Measurements from ENCODE around the gene APLNR. TPM values are rescaled to one million over a fixed set of nuclear protein-coding genes. Genes with fewer than 3 reads are reported as not detected.

The APLNR gene
- total RNA-seq, 1 experiment from 2014 or later = not detected

DNA sequence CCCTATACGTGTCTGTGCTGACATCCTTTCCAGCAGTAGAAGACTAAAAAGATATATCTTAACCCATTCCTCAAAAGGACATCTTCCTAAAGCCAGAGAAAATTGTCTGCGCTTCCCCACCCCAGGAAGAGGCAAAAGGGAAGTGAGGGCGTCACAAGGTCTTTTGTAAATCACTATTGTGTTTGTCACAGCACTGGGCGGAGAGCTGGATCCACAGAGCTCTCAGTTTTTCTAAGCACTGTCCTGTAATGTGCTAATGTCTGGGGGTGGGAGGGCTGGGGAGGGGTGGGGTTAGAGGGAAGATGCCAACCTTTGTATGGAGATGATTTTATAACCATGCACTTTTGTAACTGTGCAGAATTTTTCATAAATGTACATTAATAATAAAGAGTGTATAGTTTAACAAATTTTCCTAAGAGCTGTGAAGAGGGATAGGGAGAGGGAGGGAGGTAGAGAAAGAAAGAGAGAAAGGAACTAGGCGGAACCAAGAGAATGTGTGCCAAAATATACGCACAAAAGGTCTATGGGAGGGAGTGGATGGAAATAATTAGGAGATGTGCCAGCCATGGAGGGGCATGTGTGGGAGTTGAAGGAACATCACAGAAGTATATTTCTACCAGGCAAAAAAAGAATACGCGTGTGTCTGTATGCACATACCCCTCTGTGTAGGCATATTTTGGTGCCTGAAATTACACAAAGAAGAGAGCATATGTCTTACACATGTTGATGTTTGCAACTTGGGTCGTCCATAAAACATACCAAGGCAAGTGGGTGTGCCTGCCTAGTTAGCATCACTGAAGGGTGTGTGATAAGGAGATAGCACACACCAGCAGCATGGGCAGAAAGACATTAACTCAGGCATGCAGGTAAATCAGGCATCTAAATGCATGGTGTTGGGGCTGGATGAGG, 45.5 kb downstream of the APLNR start:
- H3K9ac ChIP-seq (ENCODE audit: low read length) = no peak overlapping the region
- H3K27ac ChIP-seq (ENCODE audit: low read depth, low read length) = no peak overlapping the region
- intact Hi-C loops (cut with micrococcal nuclease) = no loop called here
- H3K27me3 ChIP-seq (ENCODE audit: insufficient read depth, low read length) = 0 out of 2 replicates have a peak, but pooled peaks cover 22% of the 10 kb centered on the region
- no peaks in the 10 kb centered on the region for H3K4me1 ChIP-seq (ENCODE audit: control insufficient read depth in 1 of 2, insufficient read depth in 2 of 2, low read length in 2 of 2)
- no peak overlapping the region for H2AFZ ChIP-seq (ENCODE audit: low read depth, low read length, poor library complexity, severe bottlenecking)
- ATAC-seq (no peak), DNase-seq (ENCODE audit: low read depth, low spot score) (no peak)
- no peak overlapping the region for H3K4me2 ChIP-seq (ENCODE audit: low read length)
- no peak overlapping the region for H3K4me3 ChIP-seq (replicated peaks in 1 of 2; ENCODE audit: low read depth in 1 of 2, low read length in 2 of 2)
- no peaks in the 10 kb centered on the region for H3K9me3 ChIP-seq (ENCODE audit: control insufficient read depth in 1 of 2, insufficient read depth in 1 of 2, low read depth in 1 of 2, low read length in 2 of 2)
- H3K9me2 ChIP-seq (ENCODE audit: insufficient read depth) = no peaks in the 10 kb centered on the region
- CTCF ChIA-PET = no interaction called here
- H3K79me2 ChIP-seq (ENCODE audit: insufficient read depth, low read length) = no peaks in the 10 kb centered on the region
- no peaks in the 10 kb centered on the region for H3K36me3 ChIP-seq (ENCODE audit: control insufficient read depth in 1 of 2, insufficient read depth in 2 of 2, low read length in 2 of 2)
- POLR2A ChIA-PET = no interaction called here
- no peak for TF ChIP-seq RAD21 (IDR thresholded peaks at IDR 0.05; ENCODE audit: low read depth)
- no peak for TF ChIP-seq EGR1 (IDR thresholded peaks at IDR 0.05; ENCODE audit: low read depth)
- no peak for TF ChIP-seq SP1 (IDR thresholded peaks at IDR 0.05; ENCODE audit: low read depth)
- TF ChIP-seq EZH2 (IDR thresholded peaks at IDR 0.05) = no peak
- TF ChIP-seq ZNF274 (IDR thresholded peaks at IDR 0.05; ENCODE audit: low read depth, low read length) = no peak
- TF ChIP-seq, protein P1, sequence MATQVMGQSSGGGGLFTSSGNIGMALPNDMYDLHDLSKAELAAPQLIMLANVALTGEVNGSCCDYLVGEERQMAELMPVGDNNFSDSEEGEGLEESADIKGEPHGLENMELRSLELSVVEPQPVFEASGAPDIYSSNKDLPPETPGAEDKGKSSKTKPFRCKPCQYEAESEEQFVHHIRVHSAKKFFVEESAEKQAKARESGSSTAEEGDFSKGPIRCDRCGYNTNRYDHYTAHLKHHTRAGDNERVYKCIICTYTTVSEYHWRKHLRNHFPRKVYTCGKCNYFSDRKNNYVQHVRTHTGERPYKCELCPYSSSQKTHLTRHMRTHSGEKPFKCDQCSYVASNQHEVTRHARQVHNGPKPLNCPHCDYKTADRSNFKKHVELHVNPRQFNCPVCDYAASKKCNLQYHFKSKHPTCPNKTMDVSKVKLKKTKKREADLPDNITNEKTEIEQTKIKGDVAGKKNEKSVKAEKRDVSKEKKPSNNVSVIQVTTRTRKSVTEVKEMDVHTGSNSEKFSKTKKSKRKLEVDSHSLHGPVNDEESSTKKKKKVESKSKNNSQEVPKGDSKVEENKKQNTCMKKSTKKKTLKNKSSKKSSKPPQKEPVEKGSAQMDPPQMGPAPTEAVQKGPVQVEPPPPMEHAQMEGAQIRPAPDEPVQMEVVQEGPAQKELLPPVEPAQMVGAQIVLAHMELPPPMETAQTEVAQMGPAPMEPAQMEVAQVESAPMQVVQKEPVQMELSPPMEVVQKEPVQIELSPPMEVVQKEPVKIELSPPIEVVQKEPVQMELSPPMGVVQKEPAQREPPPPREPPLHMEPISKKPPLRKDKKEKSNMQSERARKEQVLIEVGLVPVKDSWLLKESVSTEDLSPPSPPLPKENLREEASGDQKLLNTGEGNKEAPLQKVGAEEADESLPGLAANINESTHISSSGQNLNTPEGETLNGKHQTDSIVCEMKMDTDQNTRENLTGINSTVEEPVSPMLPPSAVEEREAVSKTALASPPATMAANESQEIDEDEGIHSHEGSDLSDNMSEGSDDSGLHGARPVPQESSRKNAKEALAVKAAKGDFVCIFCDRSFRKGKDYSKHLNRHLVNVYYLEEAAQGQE (IDR thresholded peaks at IDR 0.05; ENCODE audit: low read depth) = no peak
- TF ChIP-seq, protein P2, sequence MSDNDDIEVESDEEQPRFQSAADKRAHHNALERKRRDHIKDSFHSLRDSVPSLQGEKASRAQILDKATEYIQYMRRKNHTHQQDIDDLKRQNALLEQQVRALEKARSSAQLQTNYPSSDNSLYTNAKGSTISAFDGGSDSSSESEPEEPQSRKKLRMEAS (IDR thresholded peaks at IDR 0.05) = no peak
- TF ChIP-seq TCF7L2 (IDR thresholded peaks at IDR 0.05; ENCODE audit: borderline replicate concordance, extremely low read depth, insufficient read depth, insufficient read length) = no peak
- TF ChIP-seq, protein P3, sequence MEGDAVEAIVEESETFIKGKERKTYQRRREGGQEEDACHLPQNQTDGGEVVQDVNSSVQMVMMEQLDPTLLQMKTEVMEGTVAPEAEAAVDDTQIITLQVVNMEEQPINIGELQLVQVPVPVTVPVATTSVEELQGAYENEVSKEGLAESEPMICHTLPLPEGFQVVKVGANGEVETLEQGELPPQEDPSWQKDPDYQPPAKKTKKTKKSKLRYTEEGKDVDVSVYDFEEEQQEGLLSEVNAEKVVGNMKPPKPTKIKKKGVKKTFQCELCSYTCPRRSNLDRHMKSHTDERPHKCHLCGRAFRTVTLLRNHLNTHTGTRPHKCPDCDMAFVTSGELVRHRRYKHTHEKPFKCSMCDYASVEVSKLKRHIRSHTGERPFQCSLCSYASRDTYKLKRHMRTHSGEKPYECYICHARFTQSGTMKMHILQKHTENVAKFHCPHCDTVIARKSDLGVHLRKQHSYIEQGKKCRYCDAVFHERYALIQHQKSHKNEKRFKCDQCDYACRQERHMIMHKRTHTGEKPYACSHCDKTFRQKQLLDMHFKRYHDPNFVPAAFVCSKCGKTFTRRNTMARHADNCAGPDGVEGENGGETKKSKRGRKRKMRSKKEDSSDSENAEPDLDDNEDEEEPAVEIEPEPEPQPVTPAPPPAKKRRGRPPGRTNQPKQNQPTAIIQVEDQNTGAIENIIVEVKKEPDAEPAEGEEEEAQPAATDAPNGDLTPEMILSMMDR (IDR thresholded peaks at IDR 0.05 in 2 of 3, conservative IDR thresholded peaks at IDR 0.05 in 1 of 3; ENCODE audit: borderline replicate concordance in 1 of 3, insufficient read depth in 1 of 3, low read depth in 2 of 3, low read length in 2 of 3) = no peak
- TF ChIP-seq POLR2A (IDR thresholded peaks at IDR 0.05; ENCODE audit: borderline replicate concordance, extremely low read depth, insufficient read depth, insufficient read length) = no peak
- no peak for TF ChIP-seq ELF1 (IDR thresholded peaks at IDR 0.05; ENCODE audit: borderline replicate concordance, low read depth)
- no peak for TF ChIP-seq ZFX (IDR thresholded peaks at IDR 0.05)
- BruUV-seq (replicated peaks) = no TSS peak
- H4K20me1 ChIP-seq (ENCODE audit: insufficient read depth) = no peaks in the 10 kb centered on the region
- RAD21 ChIA-PET (ENCODE audit: low non-redundant PET in 1 of 2, low total read pairs in 2 of 2, uncharacterized antibody in 2 of 2, unreplicated experiment in 2 of 2) = no interaction called here

Data from HCT116 (cell line).